ENCODE measurements around the gene PELI1.

Gene PELI1

DNA sequence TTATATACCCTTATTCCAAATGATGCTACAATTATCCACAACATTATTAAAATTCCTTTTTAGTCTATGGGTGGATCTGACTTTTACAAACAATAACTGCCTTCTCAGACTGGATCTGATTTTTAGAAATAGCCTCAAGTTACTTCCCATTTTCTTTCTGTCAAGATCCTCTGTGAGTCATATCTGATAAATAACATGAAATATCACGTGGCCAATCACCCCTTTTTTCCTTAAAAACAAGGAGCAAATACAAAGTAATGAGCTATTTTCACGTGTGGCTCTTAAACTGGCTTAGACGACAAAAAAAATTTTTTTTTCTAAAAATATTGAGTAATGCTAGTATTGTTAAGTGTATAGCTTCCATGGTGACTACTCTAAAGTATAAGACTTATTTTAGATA, 6.7 kb downstream of the PELI1 start:
- in situ Hi-C loops (cut with HindIII; ENCODE audit: low sequenced_read_pairs): no loop called here

DNA sequence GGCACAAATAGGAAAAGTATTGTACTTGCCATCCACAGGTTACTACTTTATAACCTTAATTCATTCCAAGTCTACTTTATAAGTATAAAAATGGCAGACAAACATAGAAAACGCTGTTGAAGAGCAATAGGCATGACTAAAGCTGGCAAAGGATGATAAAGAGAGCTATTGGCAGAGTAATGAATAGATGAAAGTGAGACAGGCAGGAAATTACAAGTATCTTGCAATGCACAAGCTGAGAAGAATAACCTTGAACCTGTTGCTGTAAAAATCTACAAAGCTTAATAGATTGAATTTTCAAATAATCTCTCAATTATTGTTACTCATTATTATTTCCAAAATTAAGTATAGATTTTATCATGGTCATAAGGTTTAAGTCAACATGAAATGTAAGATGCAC, 8.8 kb downstream of the PELI1 start:
- in situ Hi-C loops (cut with HindIII; ENCODE audit: low sequenced_read_pairs): no loop called here
- TF ChIP-seq, protein P1, sequence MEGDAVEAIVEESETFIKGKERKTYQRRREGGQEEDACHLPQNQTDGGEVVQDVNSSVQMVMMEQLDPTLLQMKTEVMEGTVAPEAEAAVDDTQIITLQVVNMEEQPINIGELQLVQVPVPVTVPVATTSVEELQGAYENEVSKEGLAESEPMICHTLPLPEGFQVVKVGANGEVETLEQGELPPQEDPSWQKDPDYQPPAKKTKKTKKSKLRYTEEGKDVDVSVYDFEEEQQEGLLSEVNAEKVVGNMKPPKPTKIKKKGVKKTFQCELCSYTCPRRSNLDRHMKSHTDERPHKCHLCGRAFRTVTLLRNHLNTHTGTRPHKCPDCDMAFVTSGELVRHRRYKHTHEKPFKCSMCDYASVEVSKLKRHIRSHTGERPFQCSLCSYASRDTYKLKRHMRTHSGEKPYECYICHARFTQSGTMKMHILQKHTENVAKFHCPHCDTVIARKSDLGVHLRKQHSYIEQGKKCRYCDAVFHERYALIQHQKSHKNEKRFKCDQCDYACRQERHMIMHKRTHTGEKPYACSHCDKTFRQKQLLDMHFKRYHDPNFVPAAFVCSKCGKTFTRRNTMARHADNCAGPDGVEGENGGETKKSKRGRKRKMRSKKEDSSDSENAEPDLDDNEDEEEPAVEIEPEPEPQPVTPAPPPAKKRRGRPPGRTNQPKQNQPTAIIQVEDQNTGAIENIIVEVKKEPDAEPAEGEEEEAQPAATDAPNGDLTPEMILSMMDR (IDR thresholded peaks at IDR 0.05; ENCODE audit: low read depth, low read length): no peak
- no peak overlapping the region for H3K4me3 ChIP-seq (ENCODE audit: low read depth, low read length)
- DNase-seq (ENCODE audit: low read depth, low spot score): no peak

More for the DNA sequence above, 6.7 kb downstream of the PELI1 start:
- no peak for DNase-seq (ENCODE audit: low read depth, low spot score)
- TF ChIP-seq, protein P1 (IDR thresholded peaks at IDR 0.05; ENCODE audit: low read depth, low read length): no peak
- H3K4me3 ChIP-seq (ENCODE audit: low read depth, low read length): no peak overlapping the region

DNA sequence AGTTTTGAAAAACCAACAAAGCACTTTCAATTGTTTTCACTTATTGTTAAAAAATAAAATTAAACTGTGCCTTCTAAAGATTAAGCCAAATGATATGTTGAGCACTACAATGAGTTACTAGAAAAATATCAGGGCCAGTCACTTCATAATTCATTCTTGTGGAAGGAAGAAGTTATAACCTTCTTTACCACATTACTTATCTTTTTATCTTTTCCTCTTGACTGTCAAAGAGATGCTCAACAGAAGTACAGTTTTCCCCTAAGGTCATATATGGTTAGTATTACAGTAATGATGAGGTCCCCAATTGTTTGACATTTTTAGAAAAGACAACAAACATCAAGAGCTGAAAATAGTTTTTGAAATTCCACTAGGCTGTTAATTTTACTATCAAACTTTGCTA, 9.4 kb downstream of the PELI1 start:
- DNase-seq (ENCODE audit: low read depth, low spot score): no peak
- TF ChIP-seq, protein P1 (IDR thresholded peaks at IDR 0.05; ENCODE audit: low read depth, low read length): no peak
- H3K4me3 ChIP-seq (ENCODE audit: low read depth, low read length): no peak overlapping the region
- in situ Hi-C loops (cut with HindIII; ENCODE audit: low sequenced_read_pairs): no loop called here

DNA sequence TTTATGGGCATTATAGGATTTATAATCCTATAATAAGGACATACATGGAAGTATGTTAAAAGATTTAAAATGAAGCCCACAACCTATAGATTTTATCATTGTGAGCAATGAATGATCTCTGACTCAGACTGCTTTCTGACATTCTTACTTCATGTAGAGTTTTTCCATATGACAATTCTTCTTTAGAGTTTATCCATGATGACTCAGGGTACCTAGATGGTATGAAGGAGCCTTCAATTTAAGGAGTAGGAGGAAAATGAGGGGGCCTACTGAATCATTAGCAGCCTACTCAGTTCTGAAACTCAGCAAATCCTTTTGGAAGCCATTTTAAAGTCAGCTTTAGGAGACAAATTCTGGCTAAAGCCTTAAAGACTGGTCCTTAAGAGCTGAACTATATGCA, 10.4 kb downstream of the PELI1 start:
- DNase-seq (ENCODE audit: low read depth, low spot score): peak; percentile 26
- TF ChIP-seq, protein P1 (IDR thresholded peaks at IDR 0.05; ENCODE audit: low read depth, low read length): no peak
- H3K4me3 ChIP-seq (ENCODE audit: low read depth, low read length): no peak overlapping the region
- in situ Hi-C loops (cut with HindIII; ENCODE audit: low sequenced_read_pairs): no loop called here

DNA sequence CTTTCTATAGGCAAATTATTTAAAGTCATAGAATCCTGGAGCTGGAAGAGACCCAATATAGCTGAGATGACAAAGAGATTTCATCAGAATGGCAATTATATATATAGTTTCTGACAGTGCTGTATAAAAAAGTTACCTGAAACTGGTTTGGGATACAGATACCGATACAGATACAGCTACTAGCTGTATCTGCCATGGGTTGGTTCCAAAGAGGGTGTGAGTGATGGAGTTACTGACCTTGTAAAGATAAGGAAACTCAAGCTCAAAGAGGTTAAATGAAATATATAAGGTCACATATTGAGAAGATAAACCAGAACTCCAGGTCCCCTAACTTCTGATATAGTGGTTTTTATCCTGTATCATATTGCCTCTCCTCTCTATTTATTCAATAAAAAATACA, 10.9 kb downstream of the PELI1 start:
- H3K4me3 ChIP-seq (ENCODE audit: low read depth, low read length): no peak overlapping the region
- in situ Hi-C loops (cut with HindIII; ENCODE audit: low sequenced_read_pairs): no loop called here
- TF ChIP-seq, protein P1 (IDR thresholded peaks at IDR 0.05; ENCODE audit: low read depth, low read length): no peak
- DNase-seq (ENCODE audit: low read depth, low spot score): no peak

DNA sequence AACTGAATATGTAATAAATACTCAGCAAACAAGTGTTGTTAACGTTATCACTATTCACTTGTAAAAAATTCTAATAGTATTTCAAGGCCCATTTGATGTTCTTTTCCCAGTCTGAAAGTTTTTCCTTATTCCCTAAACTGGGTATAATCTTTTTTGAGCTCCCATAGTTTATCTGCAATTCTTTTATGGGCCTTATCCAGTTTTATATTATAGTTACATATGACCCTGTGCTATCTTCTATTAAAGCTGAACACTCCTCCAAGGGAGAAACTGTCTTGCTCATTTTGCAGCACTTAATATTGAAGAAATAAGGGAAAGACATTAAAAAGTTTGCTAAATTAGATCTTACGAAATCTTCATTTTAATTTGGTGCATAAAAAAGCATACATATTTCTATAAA, 13.9 kb downstream of the PELI1 start:
- TF ChIP-seq, protein P1 (IDR thresholded peaks at IDR 0.05; ENCODE audit: low read depth, low read length): no peak
- in situ Hi-C loops (cut with HindIII; ENCODE audit: low sequenced_read_pairs): no loop called here
- H3K4me3 ChIP-seq (ENCODE audit: low read depth, low read length): no peak overlapping the region
- DNase-seq (ENCODE audit: low read depth, low spot score): no peak

DNA sequence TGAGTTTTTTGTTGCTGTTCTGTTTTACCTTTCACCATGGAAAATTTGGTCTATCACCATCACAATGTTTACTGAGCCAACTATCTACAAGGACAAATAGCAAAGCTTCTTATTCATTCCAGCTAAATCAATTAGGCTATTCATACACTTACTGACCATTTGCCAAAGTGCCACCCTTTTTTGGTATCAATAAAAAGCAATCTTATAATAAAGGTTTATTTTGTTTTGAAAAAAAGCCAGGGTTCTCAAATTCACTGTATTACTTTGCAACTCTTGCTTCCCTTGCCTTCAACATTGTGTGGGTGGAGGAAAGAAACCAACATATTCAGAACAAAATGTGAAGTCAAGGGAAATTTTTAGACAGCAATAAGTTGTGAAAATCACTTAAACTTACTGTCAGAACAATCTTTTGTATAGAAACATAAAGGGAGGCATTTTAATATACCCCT, 15.3 kb downstream of the PELI1 start:
- TF ChIP-seq, protein P1 (IDR thresholded peaks at IDR 0.05; ENCODE audit: low read depth, low read length): no peak
- DNase-seq (ENCODE audit: low read depth, low spot score): no peak
- in situ Hi-C loops (cut with HindIII; ENCODE audit: low sequenced_read_pairs): no loop called here
- no peak overlapping the region for H3K4me3 ChIP-seq (ENCODE audit: low read depth, low read length)
